ENCODE data around the gene AIMP1. TPM values are rescaled to one million over a fixed set of nuclear protein-coding genes. Genes with fewer than 3 reads are reported as not detected.
A peak's percentile ranks its signal among the peaks of the same experiment; 100 is the strongest.

The AIMP1 gene
- total and polyA plus RNA-seq, 2 of the 13 experiments (the other 11 are each of a cell fraction or from before 2014, with no cell fraction given): 28.6 to 82.9 TPM

DNA sequence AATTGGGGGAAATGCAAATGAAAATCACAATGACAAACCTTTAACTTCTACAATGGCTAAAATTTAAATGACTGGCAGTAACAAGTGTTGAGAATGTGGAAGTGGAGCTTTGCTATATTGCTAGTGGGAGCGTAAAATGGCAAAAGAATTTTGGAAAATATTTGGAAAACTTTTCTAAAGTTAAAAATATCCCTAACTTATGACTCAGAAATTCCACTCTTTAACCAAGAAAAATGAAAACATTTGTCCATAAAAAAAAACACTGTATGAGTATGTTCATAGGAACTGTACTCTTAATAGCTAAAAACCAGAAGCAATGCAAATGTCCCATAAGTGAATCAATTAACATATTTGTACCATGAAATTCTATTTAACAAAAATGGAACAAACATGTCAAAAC lies 4.0 kb upstream of the AIMP1 start:
- ChIA-PET POLR2A (interaction anchor here (0.9 to 1.3 kb wide), 2 partner anchors 10 to 32 kb away, joined by 3 to 4 read pairs; no protein-coding TSS in a partner anchor), CTCF (ENCODE audit: low intra/inter-chr PET ratio, low total read pairs) (no interaction called here)
- Histone ChIP-seq H3K9me3 (ENCODE audit: low read length) (no peaks in the 10 kb centered on the region), H3K79me2 (ENCODE audit: insufficient read depth, low read length) (peaks cover 95% of the 10 kb centered on the region), H3K27me3 (ENCODE audit: control insufficient read depth in 1 of 2, insufficient read depth in 2 of 2, low read length in 2 of 2) (no peaks in the 10 kb centered on the region; a peak in 2 of 5 replicates), H3K4me2 (ENCODE audit: low read depth, low read length) (peak overlapping the region; percentile 75), H3K4me3 (replicated peaks in 1 of 3; ENCODE audit: insufficient read depth in 1 of 3, low read depth in 2 of 3, low read length in 3 of 3) (peak overlapping the region in 2 of 3 experiments; percentile 6 to 97; a peak in 2 of 6 replicates), H3K4me1 (ENCODE audit: insufficient read depth, low read length) (peaks cover 52% of the 10 kb centered on the region), H3K27ac (ENCODE audit: extremely low read length, insufficient read depth, low read length) (no peak overlapping the region), H3K36me3 (replicated peaks in 1 of 2; ENCODE audit: control insufficient read depth in 1 of 2, insufficient read depth in 2 of 2, low read length in 2 of 2) (peaks cover 0 to 15% of the 10 kb centered on the region in 2 experiments; a peak in 3 of 5 replicates), H4K20me1 (ENCODE audit: insufficient read depth, low read length) (no peaks in the 10 kb centered on the region), H2AFZ (ENCODE audit: low read length) (no peak overlapping the region), H3K9ac (ENCODE audit: insufficient read depth, low read depth, low read length) (peak overlapping the region; percentile 99; the same call in 1 of the 2 replicates)
- 97% methylated on average over 1 of the region's 1 CpG for WGBS (ENCODE audit: low lambda C conversion rate)
- TF ChIP-seq SMAD1 (CRISPR knock-in tag; IDR thresholded peaks at IDR 0.05; ENCODE audit: borderline replicate concordance, low read depth): no peak
- TF ChIP-seq MBNL3 (CRISPR knock-in tag; conservative IDR thresholded peaks at IDR 0.05): no peak
- TF ChIP-seq ESRRA (CRISPR knock-in tag; IDR thresholded peaks at IDR 0.05; ENCODE audit: low read depth): no peak
- TF ChIP-seq ZNF775 (CRISPR knock-in tag; IDR thresholded peaks at IDR 0.05; ENCODE audit: borderline replicate concordance): no peak
- TF ChIP-seq, protein P1, sequence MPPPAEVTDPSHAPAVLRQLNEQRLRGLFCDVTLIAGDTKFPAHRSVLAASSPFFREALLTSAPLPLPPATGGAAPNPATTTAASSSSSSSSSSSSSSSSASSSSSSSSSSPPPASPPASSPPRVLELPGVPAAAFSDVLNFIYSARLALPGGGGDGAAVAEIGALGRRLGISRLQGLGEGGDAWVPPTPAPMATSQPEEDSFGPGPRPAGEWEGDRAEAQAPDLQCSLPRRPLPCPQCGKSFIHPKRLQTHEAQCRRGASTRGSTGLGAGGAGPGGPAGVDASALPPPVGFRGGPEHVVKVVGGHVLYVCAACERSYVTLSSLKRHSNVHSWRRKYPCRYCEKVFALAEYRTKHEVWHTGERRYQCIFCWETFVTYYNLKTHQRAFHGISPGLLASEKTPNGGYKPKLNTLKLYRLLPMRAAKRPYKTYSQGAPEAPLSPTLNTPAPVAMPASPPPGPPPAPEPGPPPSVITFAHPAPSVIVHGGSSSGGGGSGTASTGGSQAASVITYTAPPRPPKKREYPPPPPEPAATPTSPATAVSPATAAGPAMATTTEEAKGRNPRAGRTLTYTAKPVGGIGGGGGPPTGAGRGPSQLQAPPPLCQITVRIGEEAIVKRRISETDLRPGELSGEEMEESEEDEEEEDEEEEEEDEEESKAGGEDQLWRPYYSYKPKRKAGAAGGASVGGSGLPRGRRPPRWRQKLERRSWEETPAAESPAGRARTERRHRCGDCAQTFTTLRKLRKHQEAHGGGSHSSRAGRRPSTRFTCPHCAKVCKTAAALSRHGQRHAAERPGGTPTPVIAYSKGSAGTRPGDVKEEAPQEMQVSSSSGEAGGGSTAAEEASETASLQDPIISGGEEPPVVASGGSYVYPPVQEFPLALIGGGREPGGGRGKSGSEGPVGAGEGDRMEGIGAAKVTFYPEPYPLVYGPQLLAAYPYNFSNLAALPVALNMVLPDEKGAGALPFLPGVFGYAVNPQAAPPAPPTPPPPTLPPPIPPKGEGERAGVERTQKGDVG (CRISPR knock-in tag; IDR thresholded peaks at IDR 0.05; ENCODE audit: borderline replicate concordance): no peak
- in situ Hi-C loops (cut with HindIII; ENCODE audit: extremely low pct_ligation_motif_present, low pct_unique_long_range_greater_than_20kb): no loop called here
- BruUV-seq (replicated peaks): no TSS peak
- FAIRE-seq: no peak
- DNase-seq (ENCODE audit: low spot score): no peak
- ATAC-seq: no peak
- intact Hi-C loops (cut with micrococcal nuclease; ENCODE audit: unreplicated experiment): loop anchor here (10.0 kb wide), 1 partner anchor 608 kb away; the partner anchor contains the start of genes GSTCD and INTS12

Measured in HepG2 (cell line).